GM20000 (cell line): ENCODE measurements around the gene CTDSP2.
"Not testable (repeated sequence)": the region's sequence is repeated elsewhere in the genome, so short reads cannot be mapped to it uniquely, and the experiment has no call there.

Source experiments
- DNase-seq: peaks from one replicate; pipeline ENCODE4 v3.0.0; 2012; ENCODE audit warnings: low spot score
- TF ChIP-seq, protein P1 (sequence below): IDR thresholded peaks from 2 replicates; pipeline ENCODE4 v1.5.1; 2012; ENCODE audit warnings: mild to moderate bottlenecking, control low read depth; ENCODE audit errors: extremely low read depth, missing control alignments

Gene CTDSP2

DNA sequence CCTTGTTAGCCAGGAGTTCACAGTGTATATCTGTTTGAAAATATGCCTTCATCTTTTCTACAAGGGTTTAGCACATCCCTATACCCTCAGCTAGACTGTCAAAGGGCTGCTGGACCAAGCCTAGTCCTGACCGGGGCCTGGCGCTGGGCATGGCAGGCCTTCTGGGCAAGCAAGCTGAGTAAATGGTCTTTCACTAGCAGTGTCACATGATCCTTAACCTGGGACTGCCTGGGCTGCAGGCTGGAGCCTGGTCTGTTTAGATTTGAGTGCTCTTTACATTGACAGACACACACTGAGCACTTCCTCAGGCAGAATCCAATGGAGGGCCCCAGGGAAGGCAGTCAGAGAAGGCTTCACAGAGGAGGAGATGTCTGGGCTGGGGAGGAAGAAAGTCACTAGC is 21.1 kb downstream of the CTDSP2 start:
- TF ChIP-seq, protein P1, sequence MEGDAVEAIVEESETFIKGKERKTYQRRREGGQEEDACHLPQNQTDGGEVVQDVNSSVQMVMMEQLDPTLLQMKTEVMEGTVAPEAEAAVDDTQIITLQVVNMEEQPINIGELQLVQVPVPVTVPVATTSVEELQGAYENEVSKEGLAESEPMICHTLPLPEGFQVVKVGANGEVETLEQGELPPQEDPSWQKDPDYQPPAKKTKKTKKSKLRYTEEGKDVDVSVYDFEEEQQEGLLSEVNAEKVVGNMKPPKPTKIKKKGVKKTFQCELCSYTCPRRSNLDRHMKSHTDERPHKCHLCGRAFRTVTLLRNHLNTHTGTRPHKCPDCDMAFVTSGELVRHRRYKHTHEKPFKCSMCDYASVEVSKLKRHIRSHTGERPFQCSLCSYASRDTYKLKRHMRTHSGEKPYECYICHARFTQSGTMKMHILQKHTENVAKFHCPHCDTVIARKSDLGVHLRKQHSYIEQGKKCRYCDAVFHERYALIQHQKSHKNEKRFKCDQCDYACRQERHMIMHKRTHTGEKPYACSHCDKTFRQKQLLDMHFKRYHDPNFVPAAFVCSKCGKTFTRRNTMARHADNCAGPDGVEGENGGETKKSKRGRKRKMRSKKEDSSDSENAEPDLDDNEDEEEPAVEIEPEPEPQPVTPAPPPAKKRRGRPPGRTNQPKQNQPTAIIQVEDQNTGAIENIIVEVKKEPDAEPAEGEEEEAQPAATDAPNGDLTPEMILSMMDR = no peak
- DNase-seq = no peak

DNA sequence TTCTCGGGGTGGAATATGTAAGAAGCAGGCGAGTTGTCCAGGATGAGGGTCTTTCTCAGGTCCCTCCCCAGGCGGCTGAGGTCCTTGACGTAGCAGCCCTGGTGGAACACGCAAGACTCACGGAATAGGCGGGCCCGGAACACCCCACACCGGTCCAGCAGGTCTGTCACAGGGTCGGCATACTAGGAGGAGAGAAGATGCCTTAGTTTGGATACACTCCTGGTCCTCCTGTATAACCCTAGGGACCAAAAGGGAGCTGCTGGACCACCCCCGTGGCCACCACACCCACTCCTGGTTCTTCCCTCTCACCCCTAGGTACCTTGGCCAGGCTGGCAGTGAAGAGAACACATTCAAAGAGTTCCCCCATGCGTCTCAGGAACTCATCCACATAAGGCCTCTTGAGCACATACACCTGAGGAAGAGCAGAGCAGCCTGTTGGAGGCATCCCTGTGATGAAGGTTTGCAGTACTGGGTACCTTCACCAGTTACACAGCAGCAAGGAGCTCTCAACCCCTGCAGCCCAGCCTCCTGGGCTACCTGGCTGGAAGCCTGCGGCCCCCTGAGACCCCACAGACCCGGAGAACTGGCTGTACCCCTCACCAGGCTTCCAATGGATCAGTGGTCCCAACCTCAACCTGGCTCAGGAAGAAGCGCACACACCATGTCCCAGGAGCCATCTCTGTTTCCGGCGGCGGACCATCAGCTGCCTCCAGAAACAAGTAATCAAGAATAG is 22.5 kb downstream of the CTDSP2 start:
- TF ChIP-seq, protein P1 = no peak
- no peak for DNase-seq

DNA sequence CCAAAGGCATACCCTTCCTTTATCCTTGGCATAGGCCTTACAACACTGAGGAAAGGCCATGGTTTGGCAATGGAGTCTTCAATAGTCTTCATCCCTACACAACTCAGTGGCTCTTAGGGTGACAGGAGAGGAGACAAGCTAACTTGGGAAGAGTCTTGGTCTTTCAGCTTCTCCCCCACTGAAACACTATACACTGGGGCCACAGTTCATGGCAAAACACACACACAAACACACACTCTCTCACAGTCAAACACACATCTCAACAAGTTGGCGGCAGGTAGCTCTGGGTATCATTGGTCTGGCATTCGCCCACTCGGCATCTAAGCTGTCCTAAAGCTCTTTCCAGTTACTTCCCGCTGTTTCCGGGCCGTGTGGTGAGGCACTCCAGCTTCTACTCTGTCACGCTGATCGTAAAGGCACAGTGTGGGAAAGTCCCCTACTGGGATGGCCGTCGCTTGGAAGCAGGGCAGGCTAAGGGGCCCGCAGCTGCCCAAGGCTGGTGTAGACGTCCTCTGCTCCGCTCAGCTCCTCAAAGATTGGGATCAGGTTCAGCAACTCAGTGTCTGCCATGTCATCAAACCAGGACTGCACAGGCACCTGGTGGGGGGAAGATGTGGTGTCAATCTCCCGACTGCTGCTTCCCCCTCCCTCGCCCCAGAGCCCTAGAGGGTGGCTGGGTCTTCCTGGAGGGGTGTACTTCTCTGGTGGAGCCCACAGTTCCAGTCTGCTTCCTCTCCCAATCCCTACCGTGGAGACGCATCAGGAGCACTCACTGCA is 23.2 kb downstream of the CTDSP2 start:
- TF ChIP-seq, protein P1 = no peak
- DNase-seq = no peak

DNA sequence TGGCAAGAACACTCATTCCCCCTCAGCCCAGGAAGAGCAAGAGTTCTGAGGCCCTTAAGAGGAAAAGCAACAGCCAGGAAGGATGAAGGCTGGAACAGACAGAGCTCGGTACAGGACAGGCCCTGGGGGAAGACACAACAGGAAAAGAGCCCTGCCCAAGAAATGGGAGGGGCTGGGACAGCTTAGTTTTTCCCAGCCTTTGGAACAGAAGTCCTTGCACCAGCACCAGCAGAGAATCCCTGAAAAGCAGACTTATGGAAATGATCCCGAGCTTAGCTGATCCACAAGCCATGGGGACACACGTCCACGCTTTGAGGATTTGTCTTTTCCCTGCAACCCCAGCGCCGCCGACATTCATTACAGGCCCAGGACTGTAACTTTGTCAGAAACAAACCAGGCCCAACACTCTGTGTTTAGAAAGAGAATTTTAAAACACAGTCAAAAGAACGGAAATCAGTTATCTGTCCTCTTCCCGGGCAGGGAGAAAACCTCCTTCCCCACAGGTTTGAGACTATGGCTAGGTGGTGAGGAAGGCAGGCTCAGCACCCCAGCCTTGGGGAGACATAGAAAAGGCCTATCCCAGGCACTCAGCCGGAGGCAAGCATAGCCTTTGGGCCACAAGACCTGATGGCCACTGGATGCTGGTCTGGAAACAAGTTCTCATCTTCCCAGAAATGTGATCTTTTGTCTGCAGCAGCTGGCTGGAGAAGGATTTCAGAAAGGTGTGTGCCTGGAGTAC is 24.0 kb downstream of the CTDSP2 start:
- TF ChIP-seq, protein P1 = no peak
- no peak for DNase-seq

DNA sequence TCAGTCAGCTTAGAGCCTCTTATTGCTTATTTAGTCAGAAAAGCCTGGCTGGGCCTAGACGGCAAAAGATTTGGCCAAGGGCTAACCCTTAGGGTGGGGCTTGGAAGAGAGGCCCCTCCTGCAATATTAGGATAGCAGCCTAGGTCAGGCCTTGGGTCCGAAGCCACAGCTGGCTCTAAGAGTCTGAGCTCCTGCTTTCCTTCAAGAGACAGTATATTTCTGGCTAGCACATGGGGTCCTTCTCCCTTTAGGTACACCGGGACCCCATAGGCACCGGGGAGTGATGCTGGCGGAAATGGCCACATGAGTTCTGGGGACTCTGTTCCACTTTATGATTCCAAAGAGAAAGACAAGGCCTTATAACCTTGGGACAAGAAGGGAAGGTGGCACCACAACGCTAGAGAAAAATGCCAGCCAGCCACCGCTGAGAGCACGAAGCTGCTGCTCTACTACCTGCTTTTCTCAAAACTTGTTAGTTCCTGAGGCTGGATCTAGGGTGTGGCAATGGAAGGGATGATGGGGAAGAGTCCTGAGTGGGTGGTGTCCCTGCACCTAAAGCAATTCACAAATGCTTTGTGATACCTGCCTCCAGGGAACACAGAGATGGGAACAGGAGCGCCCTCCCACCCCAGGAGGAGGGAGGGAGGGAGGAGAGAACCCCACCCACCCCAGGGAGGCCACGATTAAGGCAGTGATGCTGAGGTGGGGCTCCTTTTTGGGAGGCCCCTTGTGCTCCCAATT is 24.9 kb downstream of the CTDSP2 start:
- DNase-seq = no peak
- TF ChIP-seq, protein P1 = no peak

DNA sequence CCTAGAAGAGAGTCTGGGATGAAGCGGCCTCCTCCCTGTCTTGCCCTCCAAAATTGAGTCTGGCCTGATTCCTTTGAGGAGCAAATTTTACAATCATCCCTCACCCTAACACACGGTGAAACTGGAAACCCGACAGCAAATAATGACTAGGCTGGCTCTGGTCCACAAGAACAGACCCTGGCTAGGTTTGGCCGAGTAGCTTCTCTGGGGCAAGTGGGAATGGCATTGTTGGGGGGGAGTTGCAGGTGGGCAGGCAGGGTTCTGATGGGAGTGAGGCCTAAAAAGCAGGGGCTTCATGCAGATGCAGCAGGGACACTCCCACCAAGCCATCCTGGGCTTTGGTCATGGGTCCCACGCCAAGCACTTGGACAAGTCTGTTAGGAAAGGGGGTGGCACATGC is 25.5 kb downstream of the CTDSP2 start:
- DNase-seq = not testable (repeated sequence)

DNA sequence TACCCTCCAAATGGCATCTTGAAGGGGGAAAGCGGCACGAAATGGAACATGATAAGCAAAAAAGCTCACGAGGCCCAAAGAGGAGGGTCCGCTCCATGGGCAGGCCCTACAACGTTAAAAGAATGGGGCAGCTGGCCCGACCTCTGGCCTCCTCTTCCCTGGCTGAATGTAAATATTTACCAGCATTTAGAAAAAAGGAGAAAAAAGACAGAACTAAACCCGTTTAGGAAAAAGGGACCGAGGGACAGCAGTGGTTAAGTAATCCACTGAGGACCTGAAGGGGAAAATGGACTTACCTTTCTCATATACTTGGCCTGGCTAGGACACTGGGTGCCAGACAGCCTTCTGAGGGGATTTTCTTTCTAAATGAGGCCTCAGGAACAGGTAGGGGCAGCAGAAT is 26.4 kb downstream of the CTDSP2 start:
- not testable (repeated sequence) for DNase-seq

DNA sequence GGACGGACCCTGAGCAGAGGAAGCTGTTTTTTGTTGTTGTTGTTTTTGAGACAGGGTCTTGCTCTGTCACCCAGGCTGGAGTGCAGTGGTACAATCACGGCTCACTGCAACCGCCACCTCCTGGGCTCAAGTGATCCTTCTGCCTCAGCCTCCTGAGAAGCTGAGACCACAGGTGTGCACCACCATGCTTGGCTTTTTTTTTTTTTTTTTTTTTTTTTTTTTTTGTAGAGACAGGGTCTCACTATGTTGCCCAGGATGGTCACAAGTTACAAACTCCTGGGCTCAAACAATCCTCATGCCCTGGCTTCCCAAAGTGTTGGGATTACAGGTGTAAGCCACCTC is 28.6 kb downstream of the CTDSP2 start:
- DNase-seq = not testable (repeated sequence)
